ENCODE measurements around the gene OR8G1. TPM values are rescaled to one million over a fixed set of nuclear protein-coding genes. Genes with fewer than 3 reads are reported as not detected.

The OR8G1 gene
- total RNA-seq, 2 donors from 2014 or later = not detected

GRCh38 chr11:124285610-124286344 is 44.9 kb downstream of the OR8G1 start:
- WGBS = 47% methylated on average over 3 of the region's 3 CpGs
- no peaks in the 10 kb centered on the region for H3K27me3 ChIP-seq (replicated peaks; ENCODE audit: insufficient read depth)
- no peak overlapping the region for H3K27ac ChIP-seq
- DNase-seq (ENCODE audit: low spot score) = no peak
- no peaks in the 10 kb centered on the region for H3K4me1 ChIP-seq (replicated peaks)
- no peaks in the 10 kb centered on the region for H3K36me3 ChIP-seq
- intact Hi-C loops (cut with DNase I) = no loop called here
- TF ChIP-seq CTCF (IDR thresholded peaks at IDR 0.05) (no peak), POLR2A (IDR thresholded peaks at IDR 0.05) (no peak), POLR2AphosphoS5 (IDR thresholded peaks at IDR 0.05) (no peak)
- no peaks in the 10 kb centered on the region for H3K9me3 ChIP-seq
- no peak overlapping the region for H3K4me3 ChIP-seq

- TF ChIP-seq CTCF (IDR thresholded peaks at IDR 0.05) = no peak
- TF ChIP-seq POLR2AphosphoS5 (IDR thresholded peaks at IDR 0.05) = no peak
- no peak for TF ChIP-seq POLR2A (IDR thresholded peaks at IDR 0.05)
- no peak overlapping the region for H3K4me3 ChIP-seq
- H3K27ac ChIP-seq = no peak overlapping the region
- no peaks in the 10 kb centered on the region for H3K36me3 ChIP-seq
- no peaks in the 10 kb centered on the region for H3K27me3 ChIP-seq (replicated peaks; ENCODE audit: insufficient read depth)
- H3K4me1 ChIP-seq (replicated peaks) = no peaks in the 10 kb centered on the region
- no peak for DNase-seq (ENCODE audit: low spot score)
- intact Hi-C loops (cut with DNase I) = no loop called here
- H3K9me3 ChIP-seq = no peaks in the 10 kb centered on the region
- WGBS = 94% methylated on average over 1 of the region's 1 CpG
These were observed 53.8 kb downstream of the OR8G1 start for GRCh38 chr11:124294687-124295086.

GRCh38 chr11:124296016-124296415 is 55.1 kb downstream of the OR8G1 start:
- no peak for TF ChIP-seq POLR2A (IDR thresholded peaks at IDR 0.05)
- no peak for TF ChIP-seq POLR2AphosphoS5 (IDR thresholded peaks at IDR 0.05)
- no peak for TF ChIP-seq CTCF (IDR thresholded peaks at IDR 0.05)
- Histone ChIP-seq H3K27ac (no peak overlapping the region), H3K36me3 (no peaks in the 10 kb centered on the region), H3K4me3 (no peak overlapping the region), H3K9me3 (no peaks in the 10 kb centered on the region), H3K4me1 (replicated peaks) (no peaks in the 10 kb centered on the region), H3K27me3 (replicated peaks; ENCODE audit: insufficient read depth) (no peaks in the 10 kb centered on the region)
- intact Hi-C loops (cut with DNase I) = no loop called here
- DNase-seq (ENCODE audit: low spot score) = no peak

GRCh38 chr11:124297921-124298320 is 57.0 kb downstream of the OR8G1 start:
- Histone ChIP-seq H3K4me3 (no peak overlapping the region), H3K9me3 (no peaks in the 10 kb centered on the region), H3K4me1 (replicated peaks) (no peaks in the 10 kb centered on the region), H3K27me3 (replicated peaks; ENCODE audit: insufficient read depth) (no peaks in the 10 kb centered on the region), H3K27ac (no peak overlapping the region), H3K36me3 (no peaks in the 10 kb centered on the region)
- intact Hi-C loops (cut with DNase I) = no loop called here
- 86% methylated on average over 4 of the region's 4 CpGs for WGBS
- no peak for DNase-seq (ENCODE audit: low spot score)
- TF ChIP-seq POLR2A (IDR thresholded peaks at IDR 0.05) = no peak
- no peak for TF ChIP-seq CTCF (IDR thresholded peaks at IDR 0.05)
- no peak for TF ChIP-seq POLR2AphosphoS5 (IDR thresholded peaks at IDR 0.05)

GRCh38 chr11:124301548-124301947 is 60.7 kb downstream of the OR8G1 start:
- intact Hi-C loops (cut with DNase I) = no loop called here
- WGBS = 53% methylated on average over 3 of the region's 3 CpGs
- TF ChIP-seq POLR2A (IDR thresholded peaks at IDR 0.05) (no peak), CTCF (IDR thresholded peaks at IDR 0.05) (no peak), POLR2AphosphoS5 (IDR thresholded peaks at IDR 0.05) (no peak)
- Histone ChIP-seq H3K4me1 (replicated peaks) (no peaks in the 10 kb centered on the region), H3K4me3 (no peak overlapping the region), H3K9me3 (no peaks in the 10 kb centered on the region), H3K27me3 (replicated peaks; ENCODE audit: insufficient read depth) (no peaks in the 10 kb centered on the region), H3K36me3 (no peaks in the 10 kb centered on the region), H3K27ac (no peak overlapping the region)
- no peak for DNase-seq (ENCODE audit: low spot score)

Measured in prostate gland (tissue), 2 donors.